Measurements from ENCODE around the gene TAPT1. TPM values are rescaled to one million over a fixed set of nuclear protein-coding genes. Genes with fewer than 3 reads are reported as not detected.

Gene TAPT1
- total RNA-seq, 2 experiments from 2014 or later = 28.5 to 31.3 TPM

Other genes with a start within 250 kb of the TAPT1 start
- under 1 TPM; 0.34 to 0.56 TPM for gene PROM1, start 142.4 kb downstream of the TAPT1 start, total RNA-seq